HG03060 (cell line): ENCODE measurements around the gene HOXD12.

Experiments
- ATAC-seq: cut with Tn5 transposase; IDR thresholded peaks from one replicate; pipeline ENCODE4 v1.9.1; 2021; ENCODE audit warnings: low read depth, moderate number of reproducible peaks; ENCODE audit not compliant: unreplicated experiment

Gene HOXD12

DNA sequence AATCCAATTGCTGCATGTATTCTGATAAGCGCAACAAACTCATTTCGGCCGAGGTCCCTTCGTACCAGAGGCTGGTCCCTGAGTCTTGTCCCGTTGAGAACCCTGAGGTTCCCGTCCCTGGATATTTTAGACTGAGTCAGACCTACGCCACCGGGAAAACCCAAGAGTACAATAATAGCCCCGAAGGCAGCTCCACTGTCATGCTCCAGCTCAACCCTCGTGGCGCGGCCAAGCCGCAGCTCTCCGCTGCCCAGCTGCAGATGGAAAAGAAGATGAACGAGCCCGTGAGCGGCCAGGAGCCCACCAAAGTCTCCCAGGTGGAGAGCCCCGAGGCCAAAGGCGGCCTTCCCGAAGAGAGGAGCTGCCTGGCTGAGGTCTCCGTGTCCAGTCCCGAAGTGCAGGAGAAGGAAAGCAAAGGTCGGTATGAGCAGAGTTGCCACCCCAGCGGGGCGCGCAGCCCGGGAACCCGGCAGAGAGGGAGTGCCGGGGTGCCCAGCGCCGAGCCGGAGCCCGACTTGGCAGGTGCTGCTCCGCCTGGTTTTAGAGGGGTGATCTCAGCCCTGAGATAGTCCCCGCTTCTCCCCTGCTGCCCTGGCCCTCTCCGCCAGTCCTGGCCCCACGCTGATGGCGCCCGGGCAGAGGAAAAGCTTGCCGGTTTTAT, 17.7 kb downstream of the HOXD12 start:
- no peak for ATAC-seq

DNA sequence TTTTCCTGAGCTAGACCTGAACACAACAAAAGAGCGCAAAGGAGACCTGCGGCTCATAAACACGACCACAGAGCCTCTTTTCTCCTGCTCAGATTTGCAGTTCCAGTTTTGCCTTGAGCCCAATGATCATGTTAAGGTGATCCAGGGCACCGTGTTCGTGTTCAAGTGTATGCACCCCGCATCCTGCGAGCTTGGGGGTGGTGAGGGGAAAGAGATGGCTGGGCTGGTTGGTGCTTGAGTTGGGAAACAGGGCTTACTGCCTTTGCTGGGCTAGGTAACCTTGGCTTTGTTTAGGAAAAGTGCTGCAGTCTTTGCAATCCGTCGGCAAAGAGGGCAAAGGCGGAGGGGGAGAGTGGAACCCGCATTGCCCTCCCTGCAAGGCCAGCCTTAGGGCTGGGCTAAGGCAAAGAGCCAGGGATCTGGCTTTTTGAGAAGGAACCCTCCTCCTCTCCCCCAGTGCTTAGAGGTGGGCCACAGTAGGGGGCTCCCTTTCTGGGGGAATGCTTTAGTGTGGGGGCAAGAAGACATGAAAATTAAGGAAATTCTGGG, 18.3 kb downstream of the HOXD12 start:
- no peak for ATAC-seq

DNA sequence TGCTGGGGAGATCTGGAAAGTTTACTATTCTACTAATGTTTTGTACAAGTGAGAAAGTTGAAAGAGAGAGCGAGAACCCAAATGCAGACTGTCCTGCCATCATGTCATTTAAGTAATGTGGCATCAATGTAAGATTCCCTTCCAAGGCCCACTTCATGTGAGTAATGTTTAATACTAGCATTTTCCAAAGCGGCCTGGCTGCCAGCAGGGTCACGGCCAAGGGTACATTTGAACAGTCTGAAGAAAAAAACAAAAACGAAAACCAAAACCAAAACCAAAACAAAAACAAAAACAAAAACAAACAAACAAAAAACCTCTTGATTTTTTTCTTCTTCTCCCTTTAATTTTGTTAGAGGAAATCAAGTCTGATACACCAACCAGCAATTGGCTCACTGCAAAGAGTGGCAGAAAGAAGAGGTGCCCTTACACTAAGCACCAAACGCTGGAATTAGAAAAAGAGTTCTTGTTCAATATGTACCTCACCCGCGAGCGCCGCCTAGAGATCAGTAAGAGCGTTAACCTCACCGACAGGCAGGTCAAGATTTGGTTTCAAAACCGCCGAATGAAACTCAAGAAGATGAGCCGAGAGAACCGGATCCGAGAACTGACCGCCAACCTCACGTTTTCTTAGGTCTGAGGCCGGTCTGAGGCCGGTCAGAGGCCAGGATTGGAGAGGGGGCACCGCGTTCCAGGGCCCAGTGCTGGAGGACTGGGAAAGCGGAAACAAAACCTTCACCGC, 19.2 kb downstream of the HOXD12 start:
- ATAC-seq: no peak

DNA sequence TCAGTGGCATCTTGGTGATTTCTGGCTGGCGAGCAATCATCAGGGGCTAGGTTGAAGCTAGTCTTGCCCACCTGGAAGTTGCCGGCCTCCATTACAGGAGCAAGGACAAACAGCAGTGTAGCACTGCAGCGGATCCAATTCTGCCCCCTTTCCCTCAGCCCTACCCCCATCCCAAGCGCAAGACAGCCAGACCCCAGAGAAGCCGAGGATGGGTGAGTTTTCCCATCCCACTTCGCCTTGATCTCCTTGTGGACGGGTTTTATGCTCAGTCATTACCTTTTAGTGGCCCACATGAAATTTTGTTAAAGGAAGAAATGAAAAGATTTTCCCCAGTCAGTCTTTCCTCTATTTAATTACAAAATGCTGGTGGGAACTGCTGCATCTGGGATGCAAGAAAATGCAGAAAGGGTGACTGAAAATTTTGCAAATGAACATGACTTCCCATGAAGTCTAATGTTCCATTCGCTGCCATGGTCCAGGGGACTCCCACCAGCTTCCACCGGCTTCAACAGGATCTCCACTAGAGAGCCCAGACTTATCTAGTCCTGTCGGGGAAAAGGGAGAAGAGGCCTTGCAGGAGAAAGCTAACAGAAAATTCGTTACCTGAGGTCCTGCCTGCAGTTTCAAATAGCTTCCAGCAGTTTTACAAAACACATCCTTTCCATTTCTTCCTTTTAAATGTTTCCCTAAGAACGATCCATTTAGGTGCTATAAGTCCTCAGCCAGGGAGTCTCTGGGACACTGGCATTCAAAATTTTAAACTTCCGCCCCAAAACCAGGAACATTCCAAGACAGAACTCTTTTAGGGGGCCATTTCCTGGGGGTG, 21.0 kb downstream of the HOXD12 start:
- no peak for ATAC-seq

DNA sequence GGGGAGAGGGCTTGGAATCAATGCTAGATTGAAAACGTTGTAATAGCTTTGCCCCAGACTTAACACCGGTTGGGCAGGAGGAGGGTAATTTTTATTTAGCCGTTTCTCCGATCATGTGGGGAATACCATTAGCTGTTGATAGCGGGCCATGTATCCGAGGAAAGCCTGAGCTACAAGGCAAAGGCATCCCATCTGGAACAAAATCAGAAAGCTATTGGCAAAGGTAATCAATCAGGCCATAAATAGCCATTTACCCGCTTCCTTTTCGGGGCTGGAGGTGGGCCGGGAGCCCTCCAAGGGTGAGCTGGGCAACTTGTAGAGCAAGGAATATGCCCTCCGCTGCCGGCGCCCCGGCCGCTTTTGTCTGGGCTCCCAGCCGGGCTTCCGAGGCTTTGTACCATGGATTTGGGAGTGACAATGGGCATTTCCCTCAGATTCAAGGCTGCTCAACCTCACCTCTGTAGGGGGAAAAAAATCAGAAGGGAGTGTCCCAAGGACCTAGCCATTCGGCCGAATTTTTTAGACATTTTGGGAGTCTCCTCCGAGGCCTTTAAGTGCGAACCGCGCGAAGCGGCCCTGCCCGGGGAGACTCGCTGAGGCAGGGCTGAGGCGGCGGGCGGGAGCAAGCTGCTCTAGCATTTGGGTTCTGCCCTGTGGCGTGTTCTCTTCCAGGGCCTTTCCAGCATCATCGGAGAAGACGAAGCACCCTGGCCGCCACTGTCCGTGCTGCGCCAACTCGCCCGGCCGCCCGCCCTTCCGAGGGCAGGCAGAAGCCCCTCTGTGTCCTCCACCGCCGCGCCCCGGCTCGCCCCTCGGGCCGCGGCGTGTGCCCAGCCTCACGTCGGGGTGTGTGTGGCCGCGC, 21.8 kb downstream of the HOXD12 start:
- no peak for ATAC-seq

DNA sequence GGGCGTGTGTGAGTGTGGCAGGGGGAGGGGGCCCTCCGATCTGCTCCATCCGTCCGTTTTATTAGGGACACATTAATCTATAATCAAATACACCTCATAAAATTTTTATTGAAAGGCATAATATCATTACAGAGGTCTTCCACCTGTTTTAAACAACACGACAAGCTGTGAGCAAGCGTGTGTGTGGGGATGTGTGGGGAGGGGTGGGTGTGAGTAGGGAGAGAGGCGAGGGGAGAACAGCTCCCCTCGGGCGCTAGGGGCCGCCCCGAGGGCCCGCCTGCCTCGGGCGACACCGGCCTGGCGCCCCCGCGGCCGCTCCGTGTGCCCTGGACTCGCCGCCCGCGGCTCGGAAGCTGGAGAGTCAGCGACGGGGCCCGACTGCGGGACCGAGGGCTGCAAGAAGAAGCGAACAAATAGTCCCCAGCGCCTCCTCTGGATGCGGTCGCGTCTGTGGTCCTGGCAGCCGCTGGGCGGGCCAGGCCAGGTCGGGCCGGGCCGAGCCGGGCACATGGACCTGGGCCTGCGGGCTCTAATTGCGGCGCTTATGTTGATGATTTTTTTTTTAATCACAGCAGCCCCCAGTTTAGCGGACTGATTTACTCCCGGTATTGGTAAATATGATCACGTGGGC, 22.6 kb downstream of the HOXD12 start:
- no peak for ATAC-seq

DNA sequence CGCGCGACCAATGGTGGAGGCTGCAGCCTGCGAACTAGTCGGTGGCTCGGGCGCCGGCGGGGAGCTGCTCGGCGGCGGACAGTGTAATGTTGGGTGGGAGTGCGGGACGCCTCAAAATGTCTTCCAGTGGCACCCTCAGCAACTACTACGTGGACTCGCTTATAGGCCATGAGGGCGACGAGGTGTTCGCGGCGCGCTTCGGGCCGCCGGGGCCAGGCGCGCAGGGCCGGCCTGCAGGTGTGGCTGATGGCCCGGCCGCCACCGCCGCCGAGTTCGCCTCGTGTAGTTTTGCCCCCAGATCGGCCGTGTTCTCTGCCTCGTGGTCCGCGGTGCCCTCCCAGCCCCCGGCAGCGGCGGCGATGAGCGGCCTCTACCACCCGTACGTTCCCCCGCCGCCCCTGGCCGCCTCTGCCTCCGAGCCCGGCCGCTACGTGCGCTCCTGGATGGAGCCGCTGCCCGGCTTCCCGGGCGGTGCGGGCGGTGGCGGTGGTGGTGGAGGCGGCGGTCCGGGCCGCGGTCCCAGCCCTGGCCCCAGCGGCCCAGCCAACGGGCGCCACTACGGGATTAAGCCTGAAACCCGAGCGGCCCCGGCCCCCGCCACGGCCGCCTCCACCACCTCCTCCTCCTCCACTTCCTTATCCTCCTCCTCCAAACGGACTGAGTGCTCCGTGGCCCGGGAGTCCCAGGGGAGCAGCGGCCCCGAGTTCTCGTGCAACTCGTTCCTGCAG, 23.3 kb downstream of the HOXD12 start, which contains the start of gene HOXD9:
TSS of gene HOXD9 (plus strand) at position 37 of the 728 bp plus-strand sequence. CDS start at position 87, 50 bp downstream.
- no peak for ATAC-seq

DNA sequence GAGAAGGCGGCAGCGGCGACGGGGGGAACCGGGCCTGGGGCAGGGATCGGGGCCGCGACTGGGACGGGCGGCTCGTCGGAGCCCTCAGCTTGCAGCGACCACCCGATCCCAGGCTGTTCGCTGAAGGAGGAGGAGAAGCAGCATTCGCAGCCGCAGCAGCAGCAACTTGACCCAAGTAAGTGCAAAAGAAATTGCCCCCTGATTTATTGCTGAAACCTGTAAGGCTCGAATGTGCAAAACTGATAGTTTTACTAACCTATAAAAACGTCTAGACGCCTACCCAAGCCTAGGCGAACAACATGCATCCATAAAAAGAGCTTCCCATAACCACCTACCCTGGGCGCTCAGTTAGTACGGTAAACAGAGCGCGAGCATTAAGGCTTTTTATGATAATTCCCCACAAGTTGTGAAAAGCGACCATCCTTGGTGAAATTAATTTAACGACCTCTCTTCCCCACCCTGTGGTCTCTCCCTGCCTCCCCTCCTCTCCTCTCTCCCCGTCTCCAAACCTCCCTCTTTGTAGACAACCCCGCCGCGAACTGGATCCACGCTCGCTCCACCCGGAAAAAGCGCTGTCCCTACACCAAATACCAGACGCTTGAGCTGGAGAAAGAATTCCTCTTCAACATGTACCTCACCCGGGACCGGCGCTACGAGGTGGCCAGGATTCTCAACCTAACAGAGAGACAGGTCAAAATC, 24.0 kb downstream of the HOXD12 start:
- no peak for ATAC-seq

DNA sequence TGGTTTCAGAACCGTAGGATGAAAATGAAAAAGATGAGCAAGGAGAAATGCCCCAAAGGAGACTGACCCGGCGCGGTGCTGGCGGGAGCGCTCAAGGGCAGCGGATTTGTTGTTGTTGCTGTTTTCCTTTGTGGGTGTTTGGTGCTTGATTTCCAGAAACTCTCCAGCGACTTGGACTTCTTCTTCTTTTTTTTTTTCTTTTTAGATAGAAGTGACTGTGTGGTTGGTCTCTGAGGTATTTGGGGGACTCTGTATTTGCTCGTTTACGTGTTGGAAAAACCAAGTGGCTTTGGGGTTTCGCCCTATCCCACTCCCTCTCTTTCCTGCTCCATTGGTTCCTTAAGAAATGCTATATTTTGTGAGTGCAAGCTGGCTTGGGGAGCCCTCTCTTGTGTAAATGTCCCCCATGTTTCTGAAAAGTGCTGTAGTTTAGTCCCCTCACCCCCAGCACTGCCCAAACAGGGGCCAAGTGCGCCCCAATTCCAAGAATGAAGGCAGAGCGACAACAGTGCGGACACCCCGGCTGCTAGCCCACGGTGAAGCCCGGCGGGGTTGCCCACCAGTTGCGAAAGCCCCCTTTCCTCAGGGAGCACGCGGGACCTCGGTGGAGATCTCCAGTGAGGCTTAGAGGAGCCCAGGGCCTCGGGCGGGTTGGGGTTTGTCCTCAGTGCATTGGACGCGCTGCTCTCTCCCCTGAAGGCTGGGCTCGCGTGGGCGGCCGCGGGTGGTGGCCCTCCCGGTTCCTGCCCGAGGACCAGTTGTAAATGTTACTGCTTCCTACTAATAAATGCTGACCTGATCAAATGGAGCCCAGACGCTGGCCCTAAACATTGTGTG, 24.7 kb downstream of the HOXD12 start:
- ATAC-seq: no peak

DNA sequence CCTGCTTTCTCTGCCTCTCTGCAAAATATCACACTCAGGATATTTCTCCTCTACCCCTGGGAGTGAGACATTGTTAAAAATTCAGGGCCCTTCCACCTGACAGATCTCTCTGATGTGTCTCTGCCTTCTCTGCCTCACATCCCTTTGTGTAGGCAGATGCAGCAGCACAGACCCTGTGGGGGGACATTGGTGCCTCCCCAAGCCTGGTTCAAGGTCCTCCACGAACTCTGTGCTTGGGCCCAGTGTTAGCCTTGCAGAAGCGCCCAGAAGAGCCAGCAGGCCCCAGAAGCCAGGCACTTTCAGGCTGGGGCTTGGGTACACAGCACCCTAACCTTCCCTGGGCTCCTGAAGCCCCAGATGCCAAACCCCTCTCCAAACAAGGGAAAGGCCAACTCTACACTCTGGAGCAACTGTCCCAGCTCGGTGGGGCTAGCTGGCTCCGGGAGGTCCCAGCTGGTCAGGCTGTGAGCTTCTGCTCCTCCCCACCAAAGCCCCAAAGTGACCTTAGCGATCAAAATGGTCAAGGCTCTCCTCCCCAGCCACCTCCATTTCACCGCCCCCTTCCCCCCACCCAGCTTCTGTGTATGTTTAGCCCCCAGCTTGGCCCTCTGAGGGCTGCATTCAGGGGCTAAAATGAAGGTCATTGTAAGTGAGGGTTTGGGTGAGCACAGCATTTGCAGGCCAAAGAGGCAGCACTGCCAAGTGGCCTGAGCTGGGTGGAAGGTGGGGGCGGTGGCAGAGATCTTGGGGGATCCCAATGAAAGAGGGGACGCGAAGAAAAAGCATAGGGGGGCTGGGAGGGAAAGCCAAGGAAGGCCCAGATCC, 25.6 kb downstream of the HOXD12 start:
- no peak for ATAC-seq

DNA sequence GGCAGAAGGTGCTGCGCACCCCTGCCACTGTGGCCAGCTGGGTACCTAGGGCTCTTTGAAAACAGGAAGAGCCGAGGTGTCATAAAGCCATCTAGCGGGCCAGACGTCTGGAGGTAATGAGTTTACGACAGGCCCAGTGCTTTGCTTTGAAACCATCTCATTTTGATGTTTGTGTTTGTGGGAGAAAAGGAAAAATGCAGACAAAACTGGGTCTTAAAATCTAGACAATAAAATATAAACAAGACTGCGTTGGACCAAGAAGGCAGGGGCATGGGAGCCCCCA, 26.1 kb downstream of the HOXD12 start:
- no peak for ATAC-seq

DNA sequence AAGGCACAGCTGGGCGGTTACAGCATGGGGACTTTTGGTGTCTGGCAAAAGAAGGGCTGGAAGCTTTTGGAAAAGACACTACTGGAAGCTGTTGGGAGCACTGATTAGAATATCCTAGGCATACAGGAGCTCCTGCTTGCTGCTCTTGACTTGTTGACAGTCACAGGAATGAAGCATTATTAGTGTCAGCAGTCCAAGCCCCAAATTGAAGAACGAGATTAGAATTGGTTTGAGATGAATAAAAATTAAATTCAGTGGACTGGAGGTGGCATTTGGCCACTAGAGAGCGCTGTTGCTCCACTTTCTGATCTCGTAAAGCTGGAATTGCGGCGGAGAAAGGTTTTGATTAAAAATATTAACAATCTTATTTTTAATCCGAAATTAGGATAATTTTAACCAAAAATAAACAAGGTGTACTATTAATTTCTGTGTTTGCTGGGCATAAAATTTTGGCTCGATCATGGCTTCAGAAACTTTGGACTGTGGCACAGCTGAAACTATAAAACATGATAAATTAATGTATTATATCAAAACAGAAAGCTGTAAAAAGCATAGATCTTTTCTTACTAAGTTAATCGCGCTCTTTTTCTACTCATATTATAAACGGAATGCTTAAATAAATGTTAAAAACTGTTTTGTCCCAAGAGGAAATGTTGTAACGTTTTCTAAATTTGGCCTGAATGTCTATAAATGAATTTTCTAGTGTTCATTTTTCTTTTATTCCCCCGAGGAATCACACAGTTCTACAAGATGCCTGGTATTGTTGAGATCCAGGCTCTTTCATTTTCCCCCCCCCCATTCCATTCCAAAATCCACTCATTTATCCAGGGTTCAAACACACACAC, 27.6 kb downstream of the HOXD12 start:
- no peak for ATAC-seq

DNA sequence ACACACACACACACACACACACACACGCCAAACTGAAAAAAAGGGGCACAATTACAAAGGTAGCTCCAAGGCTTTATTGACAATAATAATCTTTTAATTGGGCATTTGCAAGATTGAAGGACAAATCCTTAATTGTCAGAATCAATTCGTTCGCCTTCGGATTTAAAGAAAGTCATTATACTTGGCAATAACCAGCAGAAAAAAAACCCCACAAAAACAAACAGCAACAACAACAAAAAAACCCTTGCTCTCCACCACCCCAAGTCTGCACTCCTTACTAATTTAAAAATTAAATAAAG, 28.1 kb downstream of the HOXD12 start:
- no peak for ATAC-seq

DNA sequence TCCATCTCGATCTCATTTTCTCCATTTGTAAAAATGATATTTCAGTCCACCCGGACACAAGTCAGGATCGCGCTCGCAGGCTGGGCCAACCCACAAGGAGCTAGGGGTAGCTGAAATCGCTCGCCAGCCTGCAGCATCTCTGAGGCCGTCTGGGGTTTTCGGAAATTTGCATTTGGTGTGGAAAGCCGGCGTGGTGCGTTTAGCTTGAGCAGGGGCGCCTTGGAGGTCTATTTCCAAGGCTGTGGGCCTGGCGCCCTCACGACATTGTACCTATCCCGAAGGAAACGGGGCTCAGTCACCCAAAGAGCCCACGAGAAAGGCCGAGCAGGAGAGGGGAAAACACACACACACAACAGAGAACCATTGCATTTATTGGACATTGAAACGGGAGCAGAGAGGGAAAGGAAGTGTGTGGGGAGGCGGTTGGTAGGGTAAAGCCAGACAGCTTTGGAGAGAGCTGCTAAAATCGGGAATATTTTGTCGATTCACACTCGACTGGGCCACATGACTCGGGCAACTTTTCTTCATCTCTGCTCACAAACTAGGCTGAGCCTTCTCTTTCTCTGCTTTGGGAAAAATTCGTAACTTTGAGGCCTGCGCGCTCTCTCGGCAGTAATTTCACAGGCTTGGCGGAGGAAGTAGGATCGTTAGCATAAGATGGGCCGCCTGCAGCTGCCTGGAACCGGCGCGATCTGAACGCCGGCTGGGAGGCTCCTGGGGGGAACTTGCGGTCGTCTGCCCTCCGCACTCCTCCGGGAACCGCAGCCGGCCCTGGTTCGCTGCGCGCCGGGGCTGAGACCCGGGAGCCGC, 28.8 kb downstream of the HOXD12 start:
- no peak for ATAC-seq

DNA sequence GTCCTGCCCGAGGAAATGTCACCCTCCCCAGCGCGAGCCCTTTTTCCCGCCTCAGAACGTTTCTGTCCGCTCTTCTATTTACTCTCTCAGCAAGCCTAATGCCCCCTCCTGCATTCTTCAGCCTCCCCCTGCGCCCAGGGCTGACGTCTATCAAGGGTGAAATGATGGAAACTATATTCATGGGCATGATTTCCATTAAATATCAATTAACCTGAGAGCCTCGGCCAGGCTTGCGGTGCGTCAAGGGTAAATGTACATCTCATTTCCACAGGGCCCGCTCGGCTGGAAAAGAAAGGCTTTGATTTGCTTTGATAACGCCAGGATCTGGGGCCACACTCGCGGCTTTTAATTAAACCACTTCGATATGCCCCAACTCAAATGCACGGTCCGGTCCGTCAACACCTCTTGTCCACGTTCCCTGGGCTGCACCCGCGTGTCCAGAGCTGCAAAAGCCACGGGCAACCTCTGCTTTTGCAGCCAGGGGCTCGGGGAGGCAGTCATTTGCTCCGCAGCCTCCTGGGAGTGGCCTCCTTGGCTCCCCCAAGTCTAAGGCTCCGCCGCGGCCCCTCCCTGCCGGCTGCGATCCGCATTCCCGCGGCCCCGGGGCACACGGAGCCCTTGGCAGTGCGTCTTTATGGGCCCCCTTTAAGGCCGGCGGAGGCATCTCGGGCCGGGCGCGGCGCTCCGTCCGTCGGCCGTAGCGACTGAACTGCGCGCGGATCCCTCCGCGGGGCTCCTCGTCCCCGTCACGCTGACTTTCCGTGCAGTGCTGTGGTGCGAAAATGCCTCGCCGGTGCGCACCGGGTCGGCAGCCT, 29.6 kb downstream of the HOXD12 start, which contains the start of gene HOXD8:
TSS of gene HOXD8 (plus strand) at position 724 of the 815 bp plus-strand sequence. CDS start 662 bp downstream, outside the sequence.
- ATAC-seq: no peak
